GM19372 (cell line): ENCODE data around the gene WWOX.

ENCODE experiments used
- ATAC-seq: cut with Tn5 transposase; IDR thresholded peaks from one replicate; pipeline ENCODE4 v1.9.1; 2021; ENCODE audit warnings: mild to moderate bottlenecking, low read depth, moderate library complexity; ENCODE audit not compliant: unreplicated experiment

Gene WWOX

DNA sequence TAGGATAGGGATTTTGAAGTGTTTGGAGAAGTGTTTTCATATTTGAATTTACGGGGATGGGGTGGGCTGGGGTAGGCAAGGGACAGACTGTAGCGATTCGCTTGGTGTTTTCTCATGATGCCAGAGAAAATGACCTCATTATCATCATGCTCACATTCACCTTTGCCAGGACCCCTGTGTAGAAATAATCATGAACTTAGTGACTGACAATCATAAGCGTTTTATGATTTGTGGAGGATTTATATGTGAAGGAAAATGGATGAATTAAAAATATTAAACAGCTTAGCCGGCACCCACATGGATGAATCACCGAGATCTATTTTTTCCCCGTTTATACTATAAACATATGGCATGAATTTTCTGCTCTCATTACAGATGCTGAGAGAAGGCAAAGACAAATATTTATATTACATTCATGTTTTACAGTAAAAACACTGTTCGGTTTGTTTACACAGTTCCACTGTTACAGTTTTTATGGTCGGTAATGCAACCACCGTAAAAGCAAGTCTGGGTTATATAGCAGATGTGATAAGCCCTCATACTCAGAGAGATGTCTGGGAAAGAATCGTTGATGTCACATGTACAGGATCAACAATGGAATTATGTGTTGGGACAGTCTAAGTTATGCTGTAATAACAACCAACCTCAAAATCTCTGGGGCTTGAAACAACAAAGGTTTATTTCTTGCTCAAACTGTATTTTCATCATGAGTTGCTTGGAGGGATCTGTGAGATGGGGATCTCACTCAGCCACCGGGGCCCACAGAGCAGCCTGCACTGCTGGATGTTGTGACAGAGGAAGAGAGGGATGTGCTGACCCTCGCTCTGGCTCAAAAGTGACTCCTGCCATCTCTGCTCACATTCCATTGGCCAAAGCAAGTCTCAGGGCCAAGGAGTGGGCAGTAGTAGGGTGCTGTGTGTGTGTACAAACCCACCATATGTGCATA lies 85.1 kb downstream of the WWOX start:
- no peak for ATAC-seq

DNA sequence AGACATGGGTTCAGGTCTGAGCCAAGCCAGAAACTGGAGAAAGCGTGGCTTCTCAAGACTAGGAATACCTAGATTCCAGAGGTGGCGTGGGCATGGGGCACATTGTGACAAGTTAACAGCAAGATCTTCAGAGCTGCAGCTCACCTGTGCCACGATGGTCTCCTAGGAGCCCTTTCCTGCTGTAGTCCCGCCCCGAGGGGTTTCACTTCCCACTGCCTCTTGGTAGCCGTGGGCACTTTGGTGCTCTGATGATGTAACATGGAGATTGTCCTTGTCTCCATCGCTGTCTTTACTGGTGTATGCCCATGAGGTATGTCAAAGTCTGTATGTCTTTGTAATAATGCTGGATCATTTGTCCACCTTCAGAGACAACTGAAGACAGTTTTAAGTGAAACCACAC lies 89.7 kb downstream of the WWOX start:
- ATAC-seq = no peak

DNA sequence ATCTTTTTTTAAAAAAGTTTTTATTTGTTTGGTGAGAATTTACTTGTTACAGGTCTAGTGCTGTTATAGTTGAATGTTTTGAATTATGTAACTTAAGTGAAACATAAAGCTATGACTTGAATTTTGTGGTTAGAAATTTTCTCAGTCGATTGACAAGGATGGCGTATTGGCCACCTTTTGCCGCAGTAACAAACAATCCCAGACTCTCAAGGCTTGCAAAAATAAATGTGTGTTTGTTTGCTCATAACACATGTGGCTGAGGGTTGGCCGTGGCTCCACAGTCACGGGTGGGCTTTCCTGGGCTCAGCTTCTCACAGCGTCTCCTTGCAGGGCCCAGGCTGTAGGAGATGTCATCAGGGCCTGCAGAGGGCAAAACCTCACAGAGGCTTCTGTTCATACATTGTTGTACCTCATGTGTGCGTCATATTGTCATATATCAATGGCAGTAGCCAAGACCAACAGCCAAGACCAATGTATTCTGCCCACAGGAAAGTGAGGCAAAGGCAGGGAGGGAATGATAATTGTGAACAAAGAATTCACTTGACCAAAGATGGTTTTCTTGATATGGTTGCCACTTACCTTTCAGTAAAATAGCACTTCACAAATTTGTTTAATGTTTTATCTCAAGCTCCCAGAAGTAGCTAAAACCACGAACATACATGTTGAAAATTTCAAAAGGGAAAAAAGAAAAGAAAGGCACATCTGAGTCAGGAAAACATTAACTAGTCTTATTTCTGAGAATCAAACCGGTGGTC lies 93.5 kb downstream of the WWOX start:
- ATAC-seq = no peak

DNA sequence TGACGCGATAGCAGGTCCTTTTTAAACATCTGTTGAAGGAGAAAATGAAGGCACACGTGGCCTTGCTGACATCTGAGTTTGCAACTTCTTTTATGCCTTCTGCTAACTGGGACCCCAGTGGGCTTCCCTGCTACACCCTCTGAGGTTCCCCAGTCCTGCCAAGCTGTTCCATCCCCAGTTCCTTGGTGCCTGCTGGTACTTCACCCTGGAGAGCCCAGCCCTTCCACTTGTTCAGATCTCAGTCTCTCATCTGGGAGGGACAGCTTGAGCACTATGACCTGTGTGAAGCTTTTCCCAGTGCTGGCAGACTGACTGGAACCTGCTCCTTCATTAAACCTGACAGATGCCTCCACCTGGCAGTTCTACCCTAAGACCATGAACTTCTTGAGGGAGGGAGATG lies 95.5 kb downstream of the WWOX start:
- no peak for ATAC-seq

DNA sequence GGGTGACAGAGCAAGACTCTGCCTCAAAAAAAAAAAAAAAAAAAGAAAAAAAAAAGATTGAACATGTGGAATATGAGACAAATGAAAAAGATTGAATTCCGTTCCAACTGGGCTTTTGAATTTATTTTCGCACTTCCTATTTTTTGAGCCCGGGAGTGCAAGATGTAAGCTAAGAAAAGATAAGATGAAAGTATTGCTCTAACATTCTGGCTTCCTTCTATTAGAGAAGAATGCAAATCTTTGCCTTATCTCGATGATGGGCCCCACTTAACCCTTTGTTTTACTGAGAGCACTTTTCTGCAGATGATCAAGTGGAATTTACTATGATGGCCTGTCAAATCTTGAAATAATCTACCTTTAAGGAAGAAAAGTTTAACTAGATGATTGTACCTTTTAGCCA lies 96.3 kb downstream of the WWOX start:
- no peak for ATAC-seq

DNA sequence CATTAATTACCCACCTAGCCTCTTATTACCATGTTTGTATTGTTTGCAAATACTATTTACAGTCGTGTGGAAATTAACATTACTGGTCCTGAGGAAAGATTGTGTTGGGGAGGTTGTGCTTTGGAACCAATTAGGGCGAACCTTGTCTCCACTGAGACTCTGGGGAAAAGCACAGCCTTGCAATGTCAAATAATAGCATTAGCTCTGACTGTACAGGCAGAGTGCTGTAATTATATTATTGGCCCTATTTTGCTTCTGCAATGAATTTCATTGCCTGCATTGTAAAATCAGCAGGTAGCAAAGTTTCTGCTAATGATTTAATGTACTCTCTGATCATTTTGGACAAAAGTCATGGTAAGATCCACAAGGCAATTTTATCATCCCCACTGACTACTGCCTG lies 97.0 kb downstream of the WWOX start:
- ATAC-seq = no peak

DNA sequence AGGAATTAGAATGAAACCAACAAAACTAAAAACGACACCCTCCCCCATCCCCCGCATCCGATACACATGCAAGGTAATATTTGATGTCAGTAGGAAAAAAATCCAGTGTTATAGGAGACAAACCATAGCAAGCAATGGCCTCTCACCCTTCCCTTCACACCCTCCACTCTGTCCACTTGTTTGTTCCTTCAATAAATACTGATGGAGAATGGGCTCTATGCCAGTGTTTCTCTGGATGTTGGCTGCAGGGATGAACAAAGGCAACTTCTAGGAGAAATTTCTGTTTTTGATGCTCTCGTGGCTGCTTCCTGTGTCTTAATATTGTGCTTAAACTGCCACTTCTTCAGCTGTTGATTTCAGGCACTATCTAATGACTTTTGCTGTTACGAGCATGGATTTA lies 98.8 kb downstream of the WWOX start:
- no peak for ATAC-seq

DNA sequence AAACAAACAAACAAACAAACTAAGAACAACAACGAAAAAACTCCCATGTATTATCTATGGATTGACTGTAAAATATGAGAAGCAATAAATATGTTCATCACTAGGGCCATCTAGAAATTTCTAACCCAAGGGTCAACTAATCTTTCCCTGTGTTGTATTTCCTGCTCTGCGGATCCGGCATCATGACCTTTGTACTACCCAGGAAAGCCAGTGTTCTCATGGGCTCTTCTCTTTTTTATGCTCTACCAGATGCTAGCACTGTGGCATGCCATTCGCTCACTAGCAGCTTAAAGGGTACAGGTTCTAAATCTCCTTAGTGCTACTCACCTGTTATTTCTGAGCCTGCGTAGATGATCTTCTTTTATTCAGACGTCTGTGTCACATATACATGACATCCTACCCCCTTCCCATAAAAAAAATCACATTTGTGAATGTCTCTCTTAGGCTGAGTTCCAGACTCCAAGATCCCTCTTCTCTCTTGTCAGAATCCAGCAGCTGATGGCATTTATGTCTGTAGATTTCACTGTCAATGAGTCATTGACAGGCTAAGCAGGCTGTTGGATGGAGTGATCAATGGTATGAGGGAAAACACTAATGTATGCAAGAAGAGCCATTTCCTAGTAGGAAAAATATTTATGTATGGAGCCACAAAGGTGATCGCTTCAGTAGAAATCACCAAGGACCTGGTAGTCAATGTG lies 100.0 kb downstream of the WWOX start:
- ATAC-seq = no peak

DNA sequence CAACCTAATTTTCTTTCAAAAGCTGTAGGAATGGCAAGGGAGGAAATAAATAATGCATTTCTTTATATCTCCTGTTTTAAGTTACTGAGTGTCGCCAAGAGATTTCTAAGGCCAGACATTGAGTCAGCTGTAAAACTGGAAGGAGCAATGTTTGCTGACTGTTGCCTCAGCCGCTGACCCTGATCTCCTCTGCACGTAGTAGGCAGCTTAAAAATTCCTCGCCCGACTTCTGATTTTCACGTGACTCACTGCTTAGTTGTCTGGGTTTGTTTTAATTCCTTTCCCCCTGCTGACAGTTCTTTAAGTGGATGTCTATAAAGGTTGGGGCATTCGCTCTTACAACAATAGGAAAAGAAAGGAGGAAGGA lies 100.6 kb downstream of the WWOX start:
- ATAC-seq = no peak

DNA sequence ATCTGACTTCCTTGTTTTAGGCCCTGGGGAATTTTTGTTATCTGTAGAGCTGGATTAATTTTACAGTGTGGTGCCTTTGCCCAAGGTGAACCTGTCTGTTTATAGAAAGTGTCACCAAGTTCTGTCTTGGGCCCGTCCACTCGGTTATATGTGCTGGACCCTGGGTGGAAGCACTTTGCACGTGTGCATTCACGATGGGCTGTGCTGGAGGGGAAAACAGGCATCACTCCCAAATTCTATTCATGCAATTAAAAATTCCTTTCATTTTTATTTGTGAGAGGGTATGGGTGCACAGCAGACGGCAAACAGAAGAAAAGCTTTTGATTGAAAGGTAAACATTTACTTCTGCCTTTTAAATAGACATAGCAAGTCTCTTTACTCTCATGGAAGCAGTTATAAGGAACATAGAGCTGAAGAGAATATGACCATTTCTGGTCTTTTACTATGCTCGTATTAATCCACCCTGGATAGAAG lies 101.2 kb downstream of the WWOX start:
- no peak for ATAC-seq

DNA sequence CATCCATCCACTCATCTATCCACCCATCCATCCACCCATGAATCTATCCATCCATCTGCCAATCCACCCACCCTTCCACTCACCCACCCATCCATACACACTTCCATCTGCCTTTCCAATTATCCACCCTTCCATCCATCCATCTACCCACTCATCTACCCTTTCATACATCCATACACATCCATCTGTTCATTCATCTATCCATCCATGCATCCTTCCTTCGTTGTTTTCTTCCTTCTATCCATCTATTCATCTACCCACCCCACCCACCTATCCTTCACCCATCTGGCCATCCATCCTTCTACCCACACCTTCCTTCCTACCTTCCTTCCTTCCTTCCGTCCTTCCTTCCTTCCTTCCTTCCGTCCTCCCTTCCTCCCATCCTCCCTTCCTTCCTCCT lies 106.1 kb downstream of the WWOX start:
- ATAC-seq = no peak

DNA sequence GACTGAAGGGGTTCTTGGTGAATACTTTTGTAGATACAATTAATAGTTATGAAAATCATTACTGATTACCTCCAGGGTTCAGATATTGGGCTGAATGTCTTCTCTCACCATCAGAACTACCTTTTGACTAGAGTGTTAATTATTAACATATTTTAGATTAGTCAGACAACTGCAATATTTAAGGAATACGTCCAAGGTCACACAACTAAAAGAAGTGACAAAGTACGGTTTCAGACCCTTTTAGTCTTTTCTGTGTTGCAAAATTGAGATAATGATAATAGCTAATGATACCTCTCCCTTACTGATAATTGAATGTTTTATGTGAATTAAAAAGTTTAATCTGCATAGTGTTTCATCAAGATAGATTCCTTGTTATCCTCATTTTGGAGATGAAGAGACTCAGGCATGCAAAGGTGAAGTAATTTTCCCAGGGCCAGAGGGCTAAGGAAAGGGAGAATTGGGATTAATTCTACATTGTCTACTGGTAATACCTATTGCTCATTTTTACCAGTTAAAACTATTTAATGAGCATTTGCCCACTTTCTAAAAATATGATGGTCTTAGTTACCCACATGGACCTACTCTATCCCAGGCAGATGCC lies 107.3 kb downstream of the WWOX start:
- ATAC-seq = no peak

DNA sequence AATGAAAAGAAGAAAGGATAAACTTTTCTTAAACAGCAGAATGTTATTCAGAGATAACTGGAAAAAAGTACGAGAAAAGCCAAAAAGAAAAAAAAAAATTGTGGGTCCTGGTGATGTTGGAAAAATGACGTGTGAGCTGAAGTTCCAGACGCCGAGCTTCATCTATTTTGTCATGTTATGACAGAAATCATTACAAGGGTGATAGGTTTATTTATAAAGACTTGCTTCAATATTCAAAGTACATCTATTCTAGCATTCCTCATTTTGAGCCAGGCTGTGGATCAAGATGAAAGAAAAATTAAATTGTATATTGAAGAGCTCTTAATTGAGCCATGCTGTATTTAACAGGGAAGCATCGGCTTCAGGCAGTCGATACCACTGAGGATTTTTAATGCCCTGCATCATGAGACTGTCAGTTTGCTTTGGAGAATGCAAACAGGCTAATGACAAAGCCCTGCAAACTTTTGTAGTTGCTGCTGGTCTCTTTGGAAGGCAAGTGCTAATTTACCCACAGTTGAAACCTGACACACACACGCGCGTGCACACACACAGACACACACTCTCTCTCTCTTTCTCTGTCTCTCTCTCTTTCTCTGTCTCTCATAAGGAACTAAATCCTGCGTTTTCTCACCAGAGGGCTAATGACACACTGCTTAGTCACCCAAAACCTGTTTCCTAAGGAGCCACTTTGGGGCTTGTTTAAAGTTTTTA lies 110.7 kb downstream of the WWOX start:
- no peak for ATAC-seq

DNA sequence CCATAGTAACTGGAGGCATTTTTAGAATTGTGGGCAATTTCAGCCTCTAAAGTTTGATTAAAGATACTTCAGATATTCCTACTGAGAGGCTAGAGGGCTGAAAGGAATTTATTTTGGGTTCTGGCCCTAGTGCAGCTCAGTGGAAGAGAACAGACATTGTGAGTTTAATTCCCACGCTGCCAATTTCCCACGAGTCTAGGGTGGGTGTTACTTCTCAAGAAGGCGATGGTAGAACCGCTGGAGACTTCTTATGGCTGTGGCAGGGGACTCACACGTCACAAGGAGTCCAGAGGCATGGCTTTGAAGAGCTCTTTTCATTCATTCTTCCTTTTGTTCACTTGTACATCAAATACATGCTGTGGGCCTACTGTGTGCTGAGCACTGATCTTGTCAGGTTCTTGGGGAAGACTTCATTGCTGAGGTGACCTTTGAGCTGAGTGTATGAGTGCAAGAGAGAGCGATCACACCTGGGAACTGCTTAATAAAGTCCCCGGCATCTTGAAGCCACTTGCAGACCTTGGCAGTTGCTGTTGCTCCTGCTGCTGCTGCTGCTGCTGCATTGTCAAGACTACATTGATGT lies 111.7 kb downstream of the WWOX start:
- ATAC-seq = no peak

DNA sequence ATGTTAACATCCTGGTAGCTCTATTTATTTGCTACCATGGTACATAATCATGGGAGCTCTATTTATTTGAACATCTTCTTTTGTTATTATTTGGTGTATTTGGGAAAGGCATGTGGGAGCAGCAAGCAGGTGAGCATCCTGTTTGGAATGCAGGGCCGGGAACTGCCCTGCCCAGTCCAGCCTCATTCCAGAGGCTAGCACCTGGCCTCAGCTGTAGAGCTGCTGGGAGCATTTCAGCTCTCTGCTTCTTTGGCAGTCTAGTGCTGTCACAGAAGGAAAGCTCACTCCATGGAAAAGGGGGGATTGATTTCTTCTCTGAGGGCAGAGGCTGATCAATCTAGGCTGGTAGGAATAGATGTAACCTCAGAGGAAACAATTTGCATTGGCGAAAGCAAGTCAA lies 112.5 kb downstream of the WWOX start:
- ATAC-seq = no peak

DNA sequence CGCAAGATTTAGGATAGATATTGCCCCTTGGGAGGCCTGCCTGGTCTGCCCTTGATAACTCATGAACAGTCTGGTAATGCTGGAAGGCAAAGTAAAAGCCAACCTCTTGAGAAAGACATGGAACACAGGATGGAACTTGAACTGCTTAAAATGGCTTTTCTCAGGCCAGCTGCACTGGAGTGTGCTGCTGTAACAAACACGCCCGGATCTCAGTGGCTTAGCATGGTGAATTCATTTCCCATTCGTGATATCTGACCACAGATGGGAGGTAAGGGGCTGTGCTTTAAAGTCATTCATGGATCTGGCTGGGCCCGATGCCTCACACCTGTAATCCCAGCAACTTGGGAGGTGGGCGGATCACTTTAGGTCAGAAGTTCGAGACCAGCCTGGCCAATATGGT lies 113.2 kb downstream of the WWOX start:
- ATAC-seq = no peak

DNA sequence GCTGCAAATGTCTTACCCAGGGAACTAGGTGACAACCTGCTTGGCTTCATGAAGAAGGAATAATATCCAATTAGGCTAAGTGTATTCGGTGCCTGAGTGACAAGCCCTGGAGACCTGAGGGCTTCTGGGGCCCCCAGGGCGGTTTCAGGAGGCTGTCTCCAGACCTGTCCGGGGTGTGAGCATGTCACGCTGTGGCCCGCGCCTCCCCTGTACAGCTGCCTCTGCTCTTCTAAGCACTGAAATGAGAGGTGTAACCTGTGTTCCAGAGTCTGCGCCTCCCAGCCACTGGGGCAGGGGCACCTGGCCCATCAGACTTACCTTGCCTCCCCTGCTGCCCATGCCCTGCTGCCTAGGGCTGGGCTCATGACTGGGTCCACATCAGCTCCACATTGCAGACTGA lies 114.3 kb downstream of the WWOX start:
- ATAC-seq = no peak

DNA sequence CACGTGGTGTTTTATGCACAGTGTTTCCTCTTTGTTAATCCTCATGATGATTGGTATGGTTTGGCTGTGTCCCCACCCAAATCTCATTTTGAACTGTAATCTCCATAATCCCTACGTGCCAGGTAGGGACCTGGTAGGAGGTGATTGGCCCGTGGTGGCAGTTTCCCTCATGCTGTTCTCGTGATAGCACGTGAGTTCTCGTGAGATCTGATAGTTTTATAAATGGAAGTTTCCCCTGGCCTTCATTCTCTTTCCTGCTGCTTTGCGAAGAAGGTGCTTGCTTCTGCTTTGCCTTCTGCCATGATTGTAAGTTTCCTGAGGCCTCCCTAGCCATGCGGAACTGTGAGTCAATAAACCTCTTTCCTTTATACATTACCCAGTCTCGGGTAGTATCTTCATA lies 115.8 kb downstream of the WWOX start:
- no peak for ATAC-seq

DNA sequence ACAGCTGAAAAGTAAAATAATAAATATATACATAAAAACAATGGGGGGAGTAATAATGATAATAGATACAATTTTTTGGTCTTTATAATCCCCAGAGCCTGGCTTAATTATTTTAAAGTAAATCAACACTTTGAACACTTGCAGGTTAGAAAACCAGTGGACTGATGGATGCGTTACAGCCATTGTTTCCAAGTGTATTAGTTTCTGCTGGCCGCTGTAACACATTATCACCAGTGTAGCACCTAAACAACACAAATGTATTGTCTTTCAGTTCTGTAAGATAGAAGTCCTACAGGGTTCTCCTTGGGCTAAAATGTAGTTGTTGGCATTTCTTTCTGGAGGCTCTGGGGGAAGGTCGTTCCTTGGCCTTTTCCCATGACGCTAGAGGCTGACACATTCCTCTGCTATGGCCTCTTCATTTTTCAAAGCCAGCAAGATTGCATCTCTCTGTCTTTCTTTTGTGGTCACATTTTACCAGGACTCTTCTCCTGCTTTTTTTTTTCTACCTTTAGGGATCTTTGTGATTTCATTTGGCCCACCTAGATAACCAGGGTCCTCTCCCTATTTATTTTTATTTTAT lies 116.8 kb downstream of the WWOX start:
- ATAC-seq = no peak
